Uterus (tissue), 4 donors: ENCODE data around the gene USH1G. TPM values are rescaled to one million over a fixed set of nuclear protein-coding genes. Genes with fewer than 3 reads are reported as not detected.

Source experiments
- DNase-seq, 2 donors: peaks; one replicate each; pipeline ENCODE4 v3.0.0-alpha.2; 2019 to 2020
- H3K27ac ChIP-seq, 2 donors: fragments of 200-600 bp; sonication (generic); 1 replicate in 1 of 2; 2 replicates in 1 of 2; pipeline ENCODE4 v1.5.1; 2016 to 2018
- H3K27me3 ChIP-seq, 2 donors: fragments of 200-600 bp; sonication (generic); one replicate each; pipeline ENCODE4 v1.5.1; 2018 to 2019; ENCODE audit warnings: control low read depth in 1 of 2
- H3K36me3 ChIP-seq, 2 donors: fragments of 200-600 bp; sonication (generic); one replicate each; pipeline ENCODE4 v1.5.1; 2019; ENCODE audit warnings: control low read depth in 1 of 2
- H3K4me1 ChIP-seq, 2 donors: fragments of 200-600 bp; sonication (generic); one replicate each; pipeline ENCODE4 v1.5.1; 2018 to 2019; ENCODE audit warnings: control low read depth in 1 of 2
- H3K4me3 ChIP-seq, 2 donors: fragments of 200-600 bp; sonication (generic); 1 replicate in 1 of 2; 2 replicates in 1 of 2; pipeline ENCODE4 v1.5.1; 2018 to 2019; ENCODE audit warnings: mild to moderate bottlenecking in 1 of 2
- H3K9me3 ChIP-seq, 2 donors: fragments of 200-600 bp; sonication (generic); one replicate each; pipeline ENCODE4 v1.5.1; 2019; ENCODE audit warnings: control low read depth in 1 of 2
- CTCF ChIP-seq, 4 experiments: fragments of 200-600 bp in 2 of 4; fragments of 450-650 bp in 2 of 4; sonication (generic) in 2 of 4; IDR thresholded peaks; one replicate each; pipeline ENCODE4 v1.5.1; 2016 to 2019; ENCODE audit warnings: antibody characterized with exemption in 4 of 4, mild to moderate bottlenecking in 2 of 4, moderate library complexity in 1 of 4
- POLR2A ChIP-seq, 2 donors: fragments of 450-650 bp; IDR thresholded peaks; one replicate each; pipeline ENCODE4 v1.6.1; 2016; ENCODE audit warnings: antibody characterized with exemption in 2 of 2, mild to moderate bottlenecking in 1 of 2, moderate library complexity in 1 of 2
- intact Hi-C: fragments of 100-400 bp; cut with DNase I; formaldehyde crosslinking; loops from one replicate; pipeline ENCODE4 v1.15.1; 2023; ENCODE audit warnings: low total_unique reads
- total RNA-seq, 4 donors: library from RNA; depleted of rRNA in 3 of 4; stranded (reverse); fragments of >200 nt in 3 of 4; gene quantifications; one replicate each; pipeline versions ENCODE4 v1.1.0 to v1.2.4, GENCODE V29; 2014 to 2023
- donor health status: DM: yes; HTN: yes; CAD: no.

USH1G gene
- total RNA-seq, 4 donors from 2014 or later = 1.5 to 6.1 TPM; not detected in 2

DNA sequence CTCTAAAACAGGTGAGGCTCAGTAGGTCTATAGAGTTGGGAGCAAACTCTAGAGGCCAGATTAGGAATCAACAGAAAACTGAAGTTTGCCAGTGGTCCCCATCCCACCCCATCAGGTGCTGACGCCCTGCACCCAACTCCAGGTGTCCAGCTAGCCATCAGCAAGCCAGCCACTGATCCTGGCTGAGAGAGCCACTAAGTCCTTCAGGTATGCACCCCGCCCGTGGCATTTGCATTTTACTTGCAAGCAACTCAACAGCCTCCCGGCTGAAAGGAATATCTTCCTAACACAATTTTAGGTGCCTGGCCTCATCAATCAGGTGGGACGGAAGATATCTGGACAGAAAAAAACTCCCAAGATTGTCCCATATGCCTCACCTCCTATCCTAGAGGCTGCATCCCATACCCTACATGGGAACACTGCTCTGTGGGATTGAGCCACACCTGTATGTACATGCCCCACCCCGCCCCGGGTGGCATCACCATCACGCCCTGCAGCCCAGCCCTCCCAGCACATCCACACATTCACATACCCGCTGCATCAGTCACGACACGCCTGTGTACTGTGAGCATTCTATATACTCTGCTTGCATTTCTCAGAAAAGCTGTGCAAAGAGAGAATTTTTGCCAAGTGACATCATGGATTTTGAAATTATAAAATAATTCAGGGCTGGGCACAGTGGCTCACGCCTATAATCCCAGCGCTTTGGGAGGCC lies 20.9 kb upstream of the USH1G start:
- Histone ChIP-seq H3K36me3 (no peaks in the 10 kb centered on the region), H3K9me3 (no peaks in the 10 kb centered on the region), H3K27me3 (no peaks in the 10 kb centered on the region), H3K27ac (no peak overlapping the region), H3K4me1 (no peaks in the 10 kb centered on the region), H3K4me3 (no peak overlapping the region)
- intact Hi-C loops = no loop called here
- TF ChIP-seq POLR2A (IDR thresholded peaks at IDR 0.05) (no peak), CTCF (IDR thresholded peaks at IDR 0.05) (no peak)
- DNase-seq = no peak

DNA sequence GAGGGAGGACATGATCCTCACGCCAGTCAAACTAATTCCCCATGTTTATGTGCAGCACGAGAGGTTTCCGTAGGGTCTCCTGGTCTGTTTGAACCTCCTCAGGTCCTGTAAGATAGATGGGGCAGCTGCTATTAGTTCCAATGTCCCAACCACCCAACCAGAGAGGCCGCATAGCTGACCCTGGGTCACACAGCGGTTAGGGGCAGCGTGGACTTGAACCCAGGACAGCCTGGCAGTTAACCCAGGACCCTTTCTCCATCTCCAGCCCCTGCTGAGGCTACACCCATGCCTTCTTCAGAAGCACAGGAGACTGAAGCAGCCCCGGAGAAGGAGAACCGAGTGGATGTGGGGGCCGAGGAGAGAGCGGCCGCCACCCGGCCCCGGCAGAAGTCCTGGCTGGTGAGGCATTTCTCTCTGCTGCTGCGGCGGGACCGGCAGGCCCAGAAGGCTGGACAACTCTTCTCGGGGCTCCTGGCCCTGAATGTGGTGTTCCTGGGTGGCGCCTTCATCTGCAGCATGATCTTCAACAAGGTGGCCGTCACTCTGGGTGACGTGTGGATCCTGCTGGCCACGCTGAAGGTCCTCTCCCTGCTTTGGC lies 18.2 kb upstream of the USH1G start:
- intact Hi-C loops = no loop called here
- Histone ChIP-seq H3K9me3 (no peaks in the 10 kb centered on the region), H3K36me3 (no peaks in the 10 kb centered on the region), H3K4me1 (no peaks in the 10 kb centered on the region), H3K27ac (no peak overlapping the region), H3K27me3 (peaks cover 0 to 11% of the 10 kb centered on the region in 2 donors), H3K4me3 (no peak overlapping the region)
- TF ChIP-seq CTCF (IDR thresholded peaks at IDR 0.05) (no peak), POLR2A (IDR thresholded peaks at IDR 0.05) (no peak)
- no peak for DNase-seq

- H3K27me3 ChIP-seq = peaks cover 0 to 24% of the 10 kb centered on the region in 2 donors
- no peak for DNase-seq
- no peaks in the 10 kb centered on the region for H3K9me3 ChIP-seq
- no peaks in the 10 kb centered on the region for H3K36me3 ChIP-seq
- intact Hi-C loops = no loop called here
- H3K4me3 ChIP-seq = no peak overlapping the region
- no peak overlapping the region for H3K27ac ChIP-seq
- no peaks in the 10 kb centered on the region for H3K4me1 ChIP-seq
- no peak for TF ChIP-seq POLR2A (IDR thresholded peaks at IDR 0.05)
These were observed 16.5 kb upstream of the USH1G start for GRCh38 chr17:74939534-74939933.

DNA sequence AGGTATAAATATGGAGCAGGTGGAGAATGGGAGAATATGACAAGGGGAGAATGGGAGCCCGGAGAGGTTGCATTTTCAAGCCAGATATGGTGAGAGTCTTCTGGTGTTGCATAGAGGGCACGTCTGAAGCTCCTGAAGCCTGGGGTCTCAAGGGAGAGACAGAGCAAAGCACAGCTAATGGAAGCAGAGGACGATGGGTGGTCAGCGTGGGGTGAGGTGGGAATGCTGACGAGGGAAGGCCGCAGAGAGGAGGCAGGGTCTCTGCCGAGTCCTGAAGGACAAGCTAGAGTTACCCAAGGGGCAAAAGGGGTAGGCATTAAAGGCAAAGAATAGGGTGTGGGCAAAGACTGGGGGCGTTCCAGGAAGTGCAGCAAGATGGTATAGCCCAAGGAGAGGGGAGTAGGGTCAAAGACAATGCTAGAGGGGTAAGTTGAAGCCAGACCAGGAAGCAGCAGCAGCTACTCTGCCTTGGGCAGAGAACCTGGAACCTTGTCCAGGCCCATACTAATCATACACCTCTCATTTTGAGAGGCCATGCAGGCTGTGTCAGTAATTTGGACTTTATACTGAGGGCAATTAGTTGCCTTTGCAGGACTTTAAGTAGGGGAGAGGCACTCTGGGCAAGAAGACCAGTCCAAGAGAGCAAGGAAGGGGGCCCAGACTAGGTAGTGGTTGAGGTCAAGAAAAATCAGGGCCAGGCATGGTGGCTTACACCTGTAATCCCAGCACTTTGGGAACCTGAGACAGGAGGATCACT lies 15.3 kb upstream of the USH1G start:
- Histone ChIP-seq H3K4me3 (no peak overlapping the region), H3K27me3 (peaks cover 0 to 27% of the 10 kb centered on the region in 2 donors)
- TF ChIP-seq CTCF (IDR thresholded peaks at IDR 0.05) (no peak), POLR2A (IDR thresholded peaks at IDR 0.05) (no peak)

GRCh38 chr17:74937064-74938051 lies 14.3 kb upstream of the USH1G start:
- no peaks in the 10 kb centered on the region for H3K4me1 ChIP-seq
- DNase-seq = no peak
- intact Hi-C loops = no loop called here
- no peaks in the 10 kb centered on the region for H3K36me3 ChIP-seq
- no peaks in the 10 kb centered on the region for H3K9me3 ChIP-seq
- no peak for TF ChIP-seq CTCF (IDR thresholded peaks at IDR 0.05)
- no peak for TF ChIP-seq POLR2A (IDR thresholded peaks at IDR 0.05)
- H3K27ac ChIP-seq = no peak overlapping the region
- H3K4me3 ChIP-seq = no peak overlapping the region
- H3K27me3 ChIP-seq = peaks cover 0 to 29% of the 10 kb centered on the region in 2 donors

More for the DNA sequence above, 15.3 kb upstream of the USH1G start:
- Histone ChIP-seq H3K9me3 (no peaks in the 10 kb centered on the region), H3K27ac (no peak overlapping the region), H3K36me3 (no peaks in the 10 kb centered on the region), H3K4me1 (no peaks in the 10 kb centered on the region)
- intact Hi-C loops = no loop called here
- DNase-seq = no peak
